Caki2 (cell line): ENCODE results near the gene CRYBA1. TPM values are rescaled to one million over a fixed set of nuclear protein-coding genes. Genes with fewer than 3 reads are reported as not detected.
"Not testable (repeated sequence)": the region's sequence is repeated elsewhere in the genome, so short reads cannot be mapped to it uniquely, and the experiment has no call there.

Source experiments
- DNase-seq: peaks from one replicate; pipeline ENCODE4 v3.0.0-alpha.2; 2015; ENCODE audit warnings: low read depth
- in situ Hi-C: cut with HindIII; loops from 2 replicates; pipeline ENCODE4 v1.10.0; 2016; ENCODE audit warnings: low sequenced_read_pairs, low pct_unique_long_range_greater_than_20kb, mixed read lengths
- total RNA-seq: library from RNA; depleted of rRNA; stranded (reverse); fragments of >200 nt; shearing (Covaris generic); gene quantifications from 2 replicates; pipeline ENCODE4 v1.2.3, GENCODE V29; 2014; ENCODE audit warnings: low replicate concordance

CRYBA1 gene
- total RNA-seq, 1 experiment from 2014 or later, result not detected

- in situ Hi-C loops, DNase-seq: not testable (repeated sequence)
These were observed 11.7 kb upstream of the CRYBA1 start for GRCh38 chr17:29234972-29235371.

- DNase-seq, result no peak
- in situ Hi-C loops, result no loop called here
These were observed 10.8 kb upstream of the CRYBA1 start for GRCh38 chr17:29235904-29236303.

GRCh38 chr17:29237476-29238132 lies 9.1 kb upstream of the CRYBA1 start:
- in situ Hi-C loops, result no loop called here
- DNase-seq, result peak; percentile 31

- DNase-seq, result no peak
- in situ Hi-C loops, result no loop called here
These were observed 8.4 kb upstream of the CRYBA1 start for GRCh38 chr17:29238133-29238850.

- DNase-seq, result no peak
- in situ Hi-C loops, result no loop called here
These were observed 6.2 kb upstream of the CRYBA1 start for GRCh38 chr17:29240477-29240876.

- DNase-seq, result peak; percentile 79
These were observed 5.4 kb upstream of the CRYBA1 start for GRCh38 chr17:29240968-29241963.

GRCh38 chr17:29242051-29242450 lies 4.6 kb upstream of the CRYBA1 start:
- in situ Hi-C loops, result no loop called here
- no peak for DNase-seq

More at GRCh38 chr17:29240968-29241963, 5.4 kb upstream of the CRYBA1 start:
- in situ Hi-C loops, result no loop called here

- in situ Hi-C loops, result no loop called here
- no peak for DNase-seq
These were observed 3.9 kb upstream of the CRYBA1 start for GRCh38 chr17:29242790-29243189.

- DNase-seq, result no peak
- in situ Hi-C loops, result no loop called here
These were observed 2.9 kb upstream of the CRYBA1 start for GRCh38 chr17:29243792-29244191.

GRCh38 chr17:29245401-29245800 lies 1.3 kb upstream of the CRYBA1 start:
- no peak for DNase-seq
- in situ Hi-C loops, result no loop called here

GRCh38 chr17:29247219-29247618 lies 560 bp downstream of the CRYBA1 start:
- in situ Hi-C loops, result no loop called here
- no peak for DNase-seq

- in situ Hi-C loops, result no loop called here
- no peak for DNase-seq
These were observed 2.2 kb downstream of the CRYBA1 start for GRCh38 chr17:29248845-29249244.

GRCh38 chr17:29250666-29251065 lies 4.0 kb downstream of the CRYBA1 start:
- in situ Hi-C loops, result no loop called here
- DNase-seq, result no peak

- in situ Hi-C loops, result no loop called here
- no peak for DNase-seq
These were observed 4.5 kb downstream of the CRYBA1 start for GRCh38 chr17:29251184-29251583.

- peak; percentile 29 for DNase-seq
- in situ Hi-C loops, result no loop called here
These were observed 5.6 kb downstream of the CRYBA1 start for GRCh38 chr17:29252101-29252791.

GRCh38 chr17:29253037-29253436 lies 6.4 kb downstream of the CRYBA1 start:
- in situ Hi-C loops, result no loop called here
- no peak for DNase-seq

- in situ Hi-C loops, result no loop called here
- DNase-seq, result no peak
These were observed 9.4 kb downstream of the CRYBA1 start for GRCh38 chr17:29255926-29256522.
